Activated T-cell treated with anti-CD3 and anti-CD28 coated beads, Interleukin-2, amount 50 U/mL, for 72 hours (primary cell): ENCODE data around the gene NHERF1. TPM values are rescaled to one million over a fixed set of nuclear protein-coding genes. Genes with fewer than 3 reads are reported as not detected.

Source experiments
- ATAC-seq, 2 donors: fragments of 150-1000 bp; cut with Tn5 transposase; replicated peaks in 1 of 2; 2 replicates each; pipeline ENCODE4 v1.10.0; 2021; ENCODE audit warnings: moderate library complexity in 2 of 2, mild to moderate bottlenecking in 1 of 2
- DNase-seq, 2 donors: peaks; one replicate each; pipeline ENCODE4 v3.0.0; 2021 to 2022; ENCODE audit warnings: mixed read lengths in 1 of 2
- H3K27ac Mint-ChIP-seq: one replicate; pipeline ENCODE4 v1.8.0; 2022; ENCODE audit warnings: mild to moderate bottlenecking, moderate library complexity, mixed read lengths
- H3K27me3 Mint-ChIP-seq: one replicate; pipeline ENCODE4 v1.8.0; 2022; ENCODE audit warnings: low read depth, mixed read lengths
- H3K36me3 Mint-ChIP-seq, 2 donors: one replicate each; pipeline ENCODE4 v1.8.0; 2022; ENCODE audit warnings: mixed read lengths in 2 of 2, mild to moderate bottlenecking in 1 of 2; ENCODE audit not compliant: insufficient read depth in 2 of 2
- H3K4me1 Mint-ChIP-seq: one replicate; pipeline ENCODE4 v1.8.0; 2022; ENCODE audit warnings: low read depth, mixed read lengths
- H3K4me3 Mint-ChIP-seq, 2 donors: one replicate each; pipeline ENCODE4 v1.8.0; 2022; ENCODE audit warnings: mild to moderate bottlenecking in 2 of 2, mixed read lengths in 2 of 2, moderate library complexity in 2 of 2
- H3K9me3 Mint-ChIP-seq, 2 donors: one replicate each; pipeline ENCODE4 v1.8.0; 2022; ENCODE audit warnings: mixed read lengths in 2 of 2
- total RNA-seq, 2 donors: library from RNA; stranded (reverse); gene quantifications; one replicate each; pipeline ENCODE4 v1.2.3, GENCODE V29; 2022

Gene NHERF1
- total RNA-seq, 2 donors from 2014 or later = 78.8 to 81.2 TPM

DNA sequence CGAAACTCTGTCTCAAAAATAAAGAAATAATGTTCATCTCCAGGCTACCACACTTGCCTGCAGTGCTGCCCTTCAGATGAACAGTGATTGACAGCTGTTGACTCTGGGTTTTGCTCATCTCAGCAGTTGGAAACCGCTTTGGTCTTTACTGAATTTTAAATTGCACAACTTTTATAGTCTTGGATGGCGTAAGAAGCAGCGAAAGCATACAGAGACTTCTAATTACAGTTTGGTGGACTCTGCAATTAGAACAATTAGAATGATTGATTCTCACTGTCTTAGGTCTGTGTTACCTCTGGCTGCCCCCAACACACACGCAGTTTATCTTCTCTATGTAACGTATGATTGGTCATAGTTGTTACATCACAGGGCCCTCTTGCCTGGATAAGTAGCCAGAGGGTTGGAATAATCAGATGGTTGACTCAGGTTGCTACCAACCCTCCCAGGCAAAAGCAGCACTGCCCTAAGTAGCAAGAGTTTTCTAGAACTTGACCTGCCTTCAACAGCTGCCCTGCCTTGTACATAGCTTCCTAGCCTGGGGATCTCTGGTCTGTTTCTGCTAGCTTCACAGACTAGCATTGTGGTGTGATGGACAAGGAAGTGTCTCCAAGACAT lies 29.6 kb downstream of the NHERF1 start:
- peak overlapping the region; percentile 94 to 100 for H3K4me3 Mint-ChIP-seq
- no peak overlapping the region for H3K27ac Mint-ChIP-seq
- no peaks in the 10 kb centered on the region for H3K27me3 Mint-ChIP-seq
- H3K9me3 Mint-ChIP-seq = no peaks in the 10 kb centered on the region
- H3K36me3 Mint-ChIP-seq = peaks cover 6% of the 10 kb centered on the region in 2 donors
- DNase-seq (no peak), ATAC-seq (no peak)
- peaks cover 89% of the 10 kb centered on the region for H3K4me1 Mint-ChIP-seq

DNA sequence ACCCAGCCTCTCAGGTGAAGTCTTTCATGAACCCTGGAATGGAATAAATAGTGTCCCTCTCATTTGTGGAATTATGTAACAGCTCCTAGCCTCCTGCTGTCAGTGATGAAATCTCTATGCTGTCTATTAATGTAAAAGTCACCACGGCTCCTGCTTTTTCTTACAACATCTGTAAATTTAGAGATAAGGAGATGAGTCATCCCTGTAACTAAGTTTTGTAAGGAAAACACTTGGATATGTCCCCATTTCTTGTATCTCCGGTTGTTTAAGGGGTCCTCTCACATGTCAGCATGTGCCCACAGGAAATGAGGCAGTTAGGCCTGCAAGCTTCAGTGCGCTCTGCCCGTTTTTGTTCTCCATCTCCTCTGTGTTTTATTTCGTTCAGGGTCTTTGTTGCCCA lies 30.5 kb downstream of the NHERF1 start:
- no peaks in the 10 kb centered on the region for H3K9me3 Mint-ChIP-seq
- DNase-seq (no peak), ATAC-seq (no peak)
- peak overlapping the region; percentile 70 for H3K27ac Mint-ChIP-seq
- H3K4me1 Mint-ChIP-seq = peaks cover 82% of the 10 kb centered on the region
- no peaks in the 10 kb centered on the region for H3K27me3 Mint-ChIP-seq
- peak overlapping the region; percentile 46 to 47 for H3K4me3 Mint-ChIP-seq
- H3K36me3 Mint-ChIP-seq = peaks cover 5 to 6% of the 10 kb centered on the region in 2 donors

DNA sequence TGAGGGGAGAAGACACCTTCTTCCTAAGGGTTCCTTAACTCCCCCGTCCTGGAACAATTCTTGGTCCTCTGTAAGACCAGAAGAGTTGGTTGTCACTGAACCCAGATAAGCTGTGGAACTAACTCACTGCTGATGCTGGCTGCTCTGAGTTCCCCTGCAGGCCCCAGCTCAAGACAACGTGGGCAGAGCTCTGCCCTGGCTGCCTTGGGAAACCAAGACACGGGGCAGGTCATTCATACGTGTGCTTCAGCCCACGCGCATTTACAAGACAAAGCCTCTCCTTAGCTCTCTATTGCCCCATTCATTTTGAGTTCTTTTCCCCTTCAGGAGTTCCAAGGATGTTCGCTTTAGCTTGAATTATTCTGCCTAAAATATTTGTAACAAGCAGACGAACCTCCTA lies 31.1 kb downstream of the NHERF1 start:
- Mint-ChIP-seq H3K4me3 (peak overlapping the region; percentile 63 to 81), H3K27ac (peak overlapping the region; percentile 76), H3K4me1 (peaks cover 83% of the 10 kb centered on the region), H3K9me3 (no peaks in the 10 kb centered on the region), H3K36me3 (peaks cover 5 to 6% of the 10 kb centered on the region in 2 donors), H3K27me3 (no peaks in the 10 kb centered on the region)
- ATAC-seq (peak in 1 of 2 donors; percentile 4), DNase-seq (peak in 1 of 2 donors; percentile 18)

DNA sequence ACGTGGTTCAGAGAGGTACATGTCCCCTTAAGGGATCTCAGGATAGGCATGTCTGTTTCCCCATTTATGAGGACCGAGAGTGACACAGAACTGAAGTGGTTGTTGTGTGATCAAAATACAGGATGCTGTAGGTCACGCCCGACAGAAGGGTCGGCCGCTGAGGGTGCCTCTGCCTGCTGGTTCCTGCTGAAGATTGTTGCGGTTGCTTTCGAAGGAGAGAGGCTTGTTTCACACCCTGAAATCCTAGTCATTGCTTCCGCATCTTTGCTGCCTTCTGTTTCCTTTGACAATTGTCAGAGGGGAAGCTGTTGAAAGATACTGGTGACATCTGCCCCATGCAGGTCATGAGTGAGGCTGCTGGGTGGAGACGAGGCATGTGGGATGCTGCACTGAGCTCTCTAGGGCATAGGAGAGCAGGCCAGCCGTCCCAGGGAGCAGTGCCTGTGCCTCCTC lies 31.5 kb downstream of the NHERF1 start:
- peaks cover 5 to 6% of the 10 kb centered on the region in 2 donors for H3K36me3 Mint-ChIP-seq
- DNase-seq = peak; percentile 67 to 70
- peaks cover 85% of the 10 kb centered on the region for H3K4me1 Mint-ChIP-seq
- peak; percentile 64 to 69 for ATAC-seq
- H3K27ac Mint-ChIP-seq = peak overlapping the region; percentile 76
- no peaks in the 10 kb centered on the region for H3K9me3 Mint-ChIP-seq
- H3K4me3 Mint-ChIP-seq = peak overlapping the region; percentile 63 to 81
- no peaks in the 10 kb centered on the region for H3K27me3 Mint-ChIP-seq

DNA sequence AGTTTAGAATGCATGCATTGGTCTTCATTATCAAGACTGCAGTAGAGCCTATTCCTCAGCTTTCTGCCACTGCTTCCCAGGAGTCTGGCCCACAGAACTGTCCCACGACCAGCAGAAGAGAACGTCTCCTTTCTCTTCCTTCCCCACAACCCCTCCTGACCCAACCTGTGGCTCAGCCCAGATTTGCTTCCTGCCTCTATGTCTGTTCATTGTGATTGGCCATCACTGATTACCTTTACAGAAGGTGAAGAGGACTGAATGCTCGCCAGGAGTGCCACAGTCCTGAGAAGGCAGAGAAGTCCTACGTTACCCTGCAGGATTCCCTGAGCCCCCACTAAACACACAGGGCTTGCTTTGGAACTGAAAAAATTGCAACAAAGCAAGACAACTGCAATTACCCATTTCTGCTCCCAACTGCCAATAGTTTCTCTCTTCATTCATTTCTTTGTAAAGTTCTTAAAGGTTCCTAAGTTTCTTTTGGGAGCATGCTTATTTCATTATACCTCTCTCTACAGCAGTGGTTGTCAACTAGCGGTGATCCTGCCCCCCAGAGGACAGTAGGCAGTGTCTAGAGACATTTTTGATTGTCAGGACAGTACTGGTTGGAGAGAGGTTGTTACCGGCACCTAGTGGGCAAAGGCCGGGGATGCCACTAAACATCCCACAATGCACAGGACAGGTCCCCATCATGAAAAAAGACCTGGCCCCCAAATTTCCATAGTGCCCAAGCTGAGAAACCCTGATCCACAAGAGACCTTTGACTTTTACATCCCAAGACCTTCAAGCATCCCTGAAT lies 32.2 kb downstream of the NHERF1 start:
- Mint-ChIP-seq H3K36me3 (peaks cover 5 to 6% of the 10 kb centered on the region in 2 donors), H3K4me3 (peak overlapping the region; percentile 63 to 81), H3K27me3 (no peaks in the 10 kb centered on the region), H3K27ac (peak overlapping the region; percentile 66), H3K4me1 (peaks cover 85% of the 10 kb centered on the region), H3K9me3 (no peaks in the 10 kb centered on the region)
- peak; percentile 29 to 34 for DNase-seq
- ATAC-seq = no peak

DNA sequence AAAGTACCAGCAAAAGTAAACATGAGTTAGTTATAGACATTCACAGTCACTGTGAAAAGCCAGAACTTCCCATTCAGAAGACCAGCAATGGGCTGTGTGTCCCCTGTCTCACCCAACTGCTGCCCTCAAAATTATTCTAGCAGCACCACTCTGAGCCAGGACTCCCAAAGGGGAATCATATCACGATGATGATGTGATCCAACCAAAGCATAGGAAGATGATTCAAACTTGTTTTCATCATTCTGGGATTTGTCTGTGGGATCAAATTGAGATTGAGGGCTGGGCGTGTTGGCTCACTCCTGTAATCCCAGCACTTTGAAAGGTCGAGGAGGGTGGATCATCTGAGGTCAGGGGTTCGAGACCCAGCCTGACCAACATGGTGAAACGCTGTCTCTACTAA lies 34.1 kb downstream of the NHERF1 start:
- ATAC-seq (no peak), DNase-seq (no peak)
- Mint-ChIP-seq H3K9me3 (no peaks in the 10 kb centered on the region), H3K27ac (peak overlapping the region; percentile 72), H3K36me3 (peaks cover 0 to 3% of the 10 kb centered on the region in 2 donors), H3K27me3 (no peaks in the 10 kb centered on the region), H3K4me1 (peaks cover 85% of the 10 kb centered on the region), H3K4me3 (no peak overlapping the region)

DNA sequence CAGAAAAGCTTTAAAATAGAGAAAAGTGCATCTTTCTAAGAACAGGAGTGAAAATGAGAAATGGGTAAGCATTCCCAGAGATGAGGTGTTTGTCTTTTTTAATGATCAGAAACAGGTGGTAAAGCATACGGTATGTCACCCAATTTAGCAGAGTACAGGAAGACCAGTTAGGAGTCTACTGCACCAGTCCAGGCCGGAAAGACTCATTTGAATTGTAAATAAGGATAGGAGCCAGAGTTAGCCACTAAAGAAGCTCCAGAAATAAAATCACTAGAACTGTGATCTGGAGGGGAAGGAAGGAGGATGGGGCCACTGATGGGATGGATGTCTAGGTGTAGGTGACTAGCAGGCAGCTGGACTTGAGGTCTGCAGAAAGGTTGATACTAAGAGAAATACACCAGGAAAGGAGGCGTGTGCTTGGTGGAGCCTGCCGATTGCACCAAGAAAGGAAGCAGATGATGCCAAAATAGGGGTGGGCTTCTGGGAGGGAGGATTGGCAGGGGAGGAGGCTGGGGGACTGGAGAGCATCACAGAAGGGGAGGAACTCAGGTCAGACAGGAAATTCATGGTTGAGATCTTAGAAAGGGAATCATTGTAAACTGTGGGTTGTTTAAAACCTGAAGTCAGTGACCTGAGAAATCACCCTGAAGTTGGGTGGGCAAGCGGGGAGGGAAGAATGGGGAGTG lies 35.8 kb downstream of the NHERF1 start:
- ATAC-seq = no peak
- Mint-ChIP-seq H3K27me3 (no peaks in the 10 kb centered on the region), H3K36me3 (peaks cover 0 to 3% of the 10 kb centered on the region in 2 donors), H3K27ac (no peak overlapping the region), H3K4me1 (peaks cover 71% of the 10 kb centered on the region), H3K9me3 (no peaks in the 10 kb centered on the region), H3K4me3 (peak overlapping the region in 1 of 2 donors; percentile 9)
- no peak for DNase-seq

DNA sequence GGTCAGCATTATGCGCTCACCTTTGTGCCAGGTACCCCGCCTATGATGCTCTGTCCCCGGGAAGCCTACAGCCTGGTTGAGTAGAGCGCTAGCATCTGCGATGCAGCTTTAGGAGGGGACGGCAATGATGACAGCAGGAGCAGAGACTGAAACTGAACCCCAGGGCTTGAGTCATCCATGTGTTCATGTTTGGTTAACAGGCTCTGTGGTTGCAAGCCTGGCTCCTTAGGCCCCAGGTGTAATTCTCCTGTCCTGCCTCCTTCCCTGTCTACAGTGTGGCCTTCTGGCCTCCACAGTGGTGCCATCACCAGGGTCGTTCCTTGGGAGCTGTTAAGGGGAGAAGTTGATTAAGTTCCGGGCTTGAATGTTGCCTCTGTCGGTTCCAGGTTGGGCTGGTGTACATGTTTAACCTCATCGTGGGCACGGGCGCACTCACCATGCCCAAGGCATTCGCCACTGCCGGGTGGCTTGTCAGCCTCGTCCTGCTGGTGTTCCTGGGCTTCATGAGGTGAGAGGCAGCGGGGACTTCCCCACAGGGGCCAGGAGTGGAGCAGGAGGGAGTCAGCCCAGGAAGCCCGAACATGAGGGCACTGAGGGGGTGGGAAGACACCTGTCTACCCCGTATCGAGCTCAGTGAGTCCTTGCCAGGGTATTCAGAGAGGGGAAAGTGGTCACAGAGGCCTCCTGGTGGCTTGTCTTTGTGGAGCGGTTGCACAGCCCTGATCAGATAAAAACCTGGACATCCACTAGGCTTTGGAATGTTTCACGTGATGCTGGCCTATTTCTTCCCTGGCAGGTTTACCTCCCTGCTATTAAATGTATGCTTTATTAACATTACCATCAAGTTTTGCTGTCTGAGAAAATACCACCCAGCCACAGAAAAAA lies 36.9 kb downstream of the NHERF1 start:
- Mint-ChIP-seq H3K27me3 (no peaks in the 10 kb centered on the region), H3K4me3 (peak overlapping the region; percentile 61 to 63), H3K9me3 (no peaks in the 10 kb centered on the region), H3K27ac (no peak overlapping the region), H3K4me1 (peaks cover 64% of the 10 kb centered on the region), H3K36me3 (peaks cover 0 to 5% of the 10 kb centered on the region in 2 donors)
- peak; percentile 45 to 59 for DNase-seq
- peak; percentile 84 to 90 for ATAC-seq

DNA sequence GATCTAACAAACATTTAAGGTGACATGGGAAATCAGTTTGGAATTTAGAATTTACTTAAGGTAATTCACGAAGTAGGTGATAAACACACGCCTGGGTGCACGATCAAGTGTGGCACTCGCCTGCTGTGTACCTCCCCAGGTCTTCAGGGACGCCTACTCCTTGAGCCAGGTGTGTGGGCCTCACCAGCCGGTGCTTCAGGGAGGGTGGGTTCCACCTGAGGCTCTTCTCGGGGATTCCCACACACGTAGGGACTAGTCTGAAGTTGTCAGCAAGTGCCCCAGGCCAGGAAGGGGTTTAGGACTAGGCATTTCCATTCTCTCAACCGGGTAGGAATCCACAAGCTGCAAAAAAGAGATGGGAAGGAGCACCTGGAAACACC lies 37.5 kb downstream of the NHERF1 start:
- Mint-ChIP-seq H3K27me3 (no peaks in the 10 kb centered on the region), H3K4me3 (peak overlapping the region; percentile 1 to 5), H3K9me3 (no peaks in the 10 kb centered on the region), H3K27ac (no peak overlapping the region), H3K4me1 (peaks cover 64% of the 10 kb centered on the region), H3K36me3 (peaks cover 0 to 5% of the 10 kb centered on the region in 2 donors)
- ATAC-seq (no peak), DNase-seq (no peak)

DNA sequence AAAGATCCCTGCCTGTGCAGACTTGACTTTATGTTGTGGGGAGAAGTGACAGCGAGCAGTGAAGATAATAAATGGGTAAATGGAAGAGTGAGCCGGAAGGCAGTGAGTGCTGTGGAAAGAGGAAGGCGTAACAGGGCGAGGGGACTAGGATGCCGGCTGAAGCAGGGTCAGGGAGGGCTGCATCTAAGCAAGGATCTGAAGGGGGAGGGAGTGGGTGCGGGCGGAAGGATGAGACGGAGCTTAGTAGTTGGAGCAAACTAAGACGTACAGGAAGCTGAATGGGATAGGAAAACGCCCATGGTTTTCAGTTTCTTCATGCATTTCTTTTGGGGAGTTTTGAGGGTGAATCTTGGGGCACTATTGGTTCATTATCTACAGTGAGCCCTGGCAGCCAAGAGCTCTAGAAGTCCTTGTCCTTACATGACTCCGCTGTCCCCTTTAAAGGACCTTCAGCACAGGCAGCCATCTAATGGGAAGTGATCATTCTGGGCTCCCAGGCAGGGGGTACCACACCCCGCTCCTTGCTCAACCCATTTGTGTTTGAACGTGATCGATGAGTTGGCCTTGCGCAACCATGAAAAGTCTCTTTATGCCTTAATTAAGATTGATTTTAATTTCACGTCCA lies 38.1 kb downstream of the NHERF1 start:
- Mint-ChIP-seq H3K4me1 (peaks cover 63% of the 10 kb centered on the region), H3K27me3 (no peaks in the 10 kb centered on the region), H3K9me3 (no peaks in the 10 kb centered on the region), H3K4me3 (peak overlapping the region; percentile 5 to 14), H3K36me3 (peaks cover 0 to 6% of the 10 kb centered on the region in 2 donors), H3K27ac (no peak overlapping the region)
- ATAC-seq = no peak
- no peak for DNase-seq

DNA sequence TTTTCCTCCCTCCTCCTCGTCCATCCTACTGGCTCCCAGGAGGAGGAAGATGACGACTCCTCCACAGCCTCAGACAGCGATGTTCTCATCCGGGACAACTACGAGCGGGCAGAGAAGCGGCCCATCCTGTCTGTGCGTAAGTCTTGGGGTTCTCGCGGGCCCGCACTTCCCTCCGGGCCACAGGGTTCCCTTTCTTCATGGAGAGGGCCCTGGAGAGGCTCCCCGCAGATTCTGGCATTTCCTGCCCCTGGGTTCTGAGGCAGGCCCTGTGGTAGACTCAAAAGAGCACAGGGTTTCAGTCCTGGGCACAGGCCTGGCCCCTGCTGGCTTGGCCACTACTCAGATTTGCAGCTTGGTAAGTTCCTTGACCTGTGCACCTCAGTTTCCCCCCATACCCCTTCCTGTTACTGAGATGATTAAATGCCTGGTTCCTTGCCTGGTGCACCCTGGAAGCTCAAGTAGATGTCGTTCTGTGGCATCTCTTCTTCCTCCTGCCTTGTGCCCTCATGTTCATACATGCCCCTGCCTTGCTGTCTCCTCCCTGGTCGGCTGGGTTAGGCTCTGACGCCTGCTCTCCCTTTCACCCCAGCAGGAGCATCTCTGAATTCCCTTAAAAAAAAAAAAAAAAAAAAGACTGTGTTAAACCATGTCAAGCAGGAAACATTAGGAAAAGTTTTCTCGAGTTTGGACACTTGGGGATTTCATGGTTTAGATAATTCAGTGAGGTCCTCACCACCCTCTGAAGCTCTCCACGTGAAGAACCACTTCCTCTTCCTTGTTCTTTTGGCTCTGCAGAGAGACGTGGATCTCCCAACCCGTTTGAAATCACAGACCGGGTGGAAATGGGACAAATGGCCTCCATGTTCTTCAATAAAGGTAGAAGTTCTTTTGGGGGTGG lies 42.0 kb downstream of the NHERF1 start:
- Mint-ChIP-seq H3K27me3 (no peaks in the 10 kb centered on the region), H3K36me3 (peaks cover 2 to 8% of the 10 kb centered on the region in 2 donors)
- no peak for ATAC-seq

More for the DNA sequence above, 42.0 kb downstream of the NHERF1 start:
- Mint-ChIP-seq H3K4me3 (peak overlapping the region in 1 of 2 donors; percentile 3), H3K4me1 (peaks cover 35% of the 10 kb centered on the region), H3K9me3 (no peaks in the 10 kb centered on the region), H3K27ac (no peak overlapping the region)
- DNase-seq = no peak
